ENCODE data around the gene ACP3. TPM values are rescaled to one million over a fixed set of nuclear protein-coding genes. Genes with fewer than 3 reads are reported as not detected.

Gene ACP3
- total RNA-seq, 4 donors from 2014 or later = 22.1 to 83.6 (median 40.5) TPM

DNA sequence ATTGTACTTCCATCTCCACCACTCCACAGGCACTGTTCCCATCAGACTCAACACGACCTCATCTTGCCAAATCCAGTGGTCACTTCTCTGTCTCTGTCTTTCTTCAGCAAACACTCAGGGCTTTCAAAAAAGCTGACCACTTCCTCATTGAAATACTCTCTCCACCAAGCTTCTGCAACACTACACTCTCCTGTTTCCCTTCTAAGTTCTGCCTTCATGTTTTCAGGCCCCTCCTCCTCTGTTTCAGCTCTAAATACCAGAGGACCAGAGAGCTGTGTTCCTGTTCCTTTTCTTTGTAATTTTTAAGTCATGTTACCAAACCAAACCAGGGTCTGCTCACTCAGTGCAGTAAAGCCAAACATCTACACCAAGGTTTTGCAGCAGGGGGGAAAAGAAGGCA lies 33.8 kb upstream of the ACP3 start:
- H3K27me3 ChIP-seq = no peaks in the 10 kb centered on the region
- H3K27ac ChIP-seq = peak overlapping the region in 1 of 4 donors; percentile 16
- TF ChIP-seq, protein P1, sequence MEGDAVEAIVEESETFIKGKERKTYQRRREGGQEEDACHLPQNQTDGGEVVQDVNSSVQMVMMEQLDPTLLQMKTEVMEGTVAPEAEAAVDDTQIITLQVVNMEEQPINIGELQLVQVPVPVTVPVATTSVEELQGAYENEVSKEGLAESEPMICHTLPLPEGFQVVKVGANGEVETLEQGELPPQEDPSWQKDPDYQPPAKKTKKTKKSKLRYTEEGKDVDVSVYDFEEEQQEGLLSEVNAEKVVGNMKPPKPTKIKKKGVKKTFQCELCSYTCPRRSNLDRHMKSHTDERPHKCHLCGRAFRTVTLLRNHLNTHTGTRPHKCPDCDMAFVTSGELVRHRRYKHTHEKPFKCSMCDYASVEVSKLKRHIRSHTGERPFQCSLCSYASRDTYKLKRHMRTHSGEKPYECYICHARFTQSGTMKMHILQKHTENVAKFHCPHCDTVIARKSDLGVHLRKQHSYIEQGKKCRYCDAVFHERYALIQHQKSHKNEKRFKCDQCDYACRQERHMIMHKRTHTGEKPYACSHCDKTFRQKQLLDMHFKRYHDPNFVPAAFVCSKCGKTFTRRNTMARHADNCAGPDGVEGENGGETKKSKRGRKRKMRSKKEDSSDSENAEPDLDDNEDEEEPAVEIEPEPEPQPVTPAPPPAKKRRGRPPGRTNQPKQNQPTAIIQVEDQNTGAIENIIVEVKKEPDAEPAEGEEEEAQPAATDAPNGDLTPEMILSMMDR (IDR thresholded peaks at IDR 0.05) = no peak
- TF ChIP-seq POLR2A (IDR thresholded peaks at IDR 0.05) = no peak
- peaks cover 0 to 6% (median 4%) of the 10 kb centered on the region in 3 donors for H3K9me3 ChIP-seq
- H3K4me3 ChIP-seq = no peak overlapping the region
- no peaks in the 10 kb centered on the region for H3K4me1 ChIP-seq
- WGBS, 2 donors = 28 to 37% methylated on average over 1 of the region's 1 CpG
- no peak for DNase-seq
- intact Hi-C loops (cut with DNase I) = no loop called here
- no peaks in the 10 kb centered on the region for H3K36me3 ChIP-seq

GRCh38 chr3:132283916-132284405 lies 33.2 kb upstream of the ACP3 start:
- 65 to 76% methylated on average over 5 of the region's 5 CpGs for WGBS, 2 donors
- Histone ChIP-seq H3K27me3 (no peaks in the 10 kb centered on the region), H3K4me3 (no peak overlapping the region), H3K9me3 (peaks cover 0 to 6% (median 4%) of the 10 kb centered on the region in 3 donors), H3K4me1 (no peaks in the 10 kb centered on the region), H3K36me3 (no peaks in the 10 kb centered on the region), H3K27ac (peak overlapping the region in 1 of 4 donors; percentile 16)
- DNase-seq = no peak
- no peak for TF ChIP-seq POLR2A (IDR thresholded peaks at IDR 0.05)
- TF ChIP-seq, protein P1 (IDR thresholded peaks at IDR 0.05) = no peak
- intact Hi-C loops (cut with DNase I) = no loop called here

DNA sequence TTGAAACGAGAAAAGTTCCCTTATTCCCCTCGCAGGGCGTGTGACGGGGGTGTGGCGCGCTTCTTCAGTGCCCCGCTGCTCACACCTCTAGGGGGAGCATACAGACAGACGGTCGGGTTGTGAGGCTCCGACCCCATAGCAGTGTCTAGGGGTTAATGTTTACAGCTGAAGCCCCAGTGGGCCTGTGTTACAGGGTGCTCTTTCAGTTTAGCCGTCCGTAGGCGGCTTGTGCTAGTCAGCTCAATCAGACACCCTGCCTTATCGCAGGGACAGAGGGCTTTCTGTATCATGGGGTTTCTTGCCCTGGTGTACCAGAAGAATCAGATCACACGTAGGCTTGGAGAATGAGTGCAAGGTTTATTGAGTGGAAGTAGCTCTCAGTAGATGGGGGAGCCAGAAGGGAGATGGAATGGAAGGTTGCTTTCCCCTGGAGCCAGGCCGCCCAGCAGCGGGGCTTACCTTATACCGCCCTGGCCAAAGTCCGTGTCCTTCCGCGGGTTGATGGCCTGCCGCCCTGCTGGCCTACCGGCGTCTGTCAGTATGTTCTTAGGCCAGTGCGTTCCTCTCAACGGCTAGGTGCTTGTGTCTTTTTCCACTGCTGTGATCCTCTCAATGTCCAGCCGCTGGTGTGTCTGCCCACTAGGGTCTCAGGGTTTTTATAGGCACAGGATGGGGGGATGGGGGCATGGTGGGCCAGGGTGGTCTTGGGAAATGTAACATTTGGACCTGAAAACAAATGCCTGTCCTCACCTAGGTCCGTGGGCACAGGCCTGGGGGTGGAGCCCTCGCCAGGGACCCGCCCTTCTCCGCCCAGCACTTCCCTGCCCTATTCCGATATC lies 32.2 kb upstream of the ACP3 start:
- H3K4me1 ChIP-seq = no peaks in the 10 kb centered on the region
- DNase-seq = no peak
- H3K27ac ChIP-seq = no peak overlapping the region
- H3K9me3 ChIP-seq = peaks cover 0 to 6% (median 4%) of the 10 kb centered on the region in 3 donors
- TF ChIP-seq, protein P1 (IDR thresholded peaks at IDR 0.05) = no peak
- no peak for TF ChIP-seq POLR2A (IDR thresholded peaks at IDR 0.05)
- no peaks in the 10 kb centered on the region for H3K36me3 ChIP-seq
- intact Hi-C loops (cut with DNase I) = no loop called here
- no peaks in the 10 kb centered on the region for H3K27me3 ChIP-seq
- no peak overlapping the region for H3K4me3 ChIP-seq
- 87 to 90% methylated on average over 23 to 28 of the region's 32 CpGs for WGBS, 2 donors

DNA sequence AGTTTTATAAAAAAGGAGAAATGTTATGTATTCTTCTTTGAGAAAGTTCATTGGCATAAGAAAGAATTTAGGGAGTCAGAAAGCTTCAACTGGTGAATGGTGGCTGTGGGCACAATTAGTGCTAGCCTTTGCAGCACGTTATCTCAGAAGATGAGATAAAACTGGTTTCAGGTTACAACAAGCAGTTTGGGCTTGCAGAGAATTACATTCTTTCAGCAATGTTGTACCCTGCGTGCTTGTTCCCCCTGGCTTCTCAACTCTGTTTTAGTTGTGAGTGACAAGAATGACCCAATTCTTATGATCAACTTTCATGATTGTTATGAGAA lies 31.6 kb upstream of the ACP3 start:
- 50 to 60% methylated on average over 2 of the region's 2 CpGs for WGBS, 2 donors
- no peak overlapping the region for H3K4me3 ChIP-seq
- no peak for DNase-seq

DNA sequence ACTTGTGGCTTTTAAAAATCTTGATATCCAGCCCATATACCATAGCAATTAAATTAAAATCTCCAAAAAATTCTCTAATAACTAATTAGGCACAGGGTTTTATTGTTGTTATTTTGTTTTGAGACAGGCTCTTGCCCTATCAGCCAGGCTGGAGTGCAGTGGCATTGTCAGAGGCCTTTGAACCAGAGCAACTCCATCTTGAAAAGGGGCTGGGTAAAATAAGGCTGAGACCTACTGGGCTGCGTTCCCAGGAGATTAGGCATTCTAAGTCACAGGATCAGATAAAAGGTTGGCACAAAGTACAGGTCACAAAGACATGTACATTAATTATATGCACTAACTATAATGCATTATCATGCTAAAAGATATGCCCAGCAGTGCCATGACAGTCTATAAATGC lies 31.2 kb upstream of the ACP3 start:
- Histone ChIP-seq H3K36me3 (no peaks in the 10 kb centered on the region), H3K4me3 (no peak overlapping the region), H3K27me3 (no peaks in the 10 kb centered on the region), H3K9me3 (peaks cover 0 to 6% (median 4%) of the 10 kb centered on the region in 3 donors), H3K4me1 (no peaks in the 10 kb centered on the region), H3K27ac (no peak overlapping the region)
- no peak for TF ChIP-seq POLR2A (IDR thresholded peaks at IDR 0.05)
- TF ChIP-seq, protein P1 (IDR thresholded peaks at IDR 0.05) = no peak
- intact Hi-C loops (cut with DNase I) = no loop called here
- WGBS, 2 donors = 46 to 47% methylated on average over 1 of the region's 1 CpG
- DNase-seq = no peak

More for the DNA sequence above, 31.6 kb upstream of the ACP3 start:
- peaks cover 0 to 6% (median 4%) of the 10 kb centered on the region in 3 donors for H3K9me3 ChIP-seq
- no peak overlapping the region for H3K27ac ChIP-seq
- no peaks in the 10 kb centered on the region for H3K27me3 ChIP-seq
- intact Hi-C loops (cut with DNase I) = no loop called here
- H3K4me1 ChIP-seq = no peaks in the 10 kb centered on the region
- H3K36me3 ChIP-seq = no peaks in the 10 kb centered on the region
- TF ChIP-seq POLR2A (IDR thresholded peaks at IDR 0.05) = no peak
- TF ChIP-seq, protein P1 (IDR thresholded peaks at IDR 0.05) = no peak
